Measurements from ENCODE around the gene TMEM132E. TPM values are rescaled to one million over a fixed set of nuclear protein-coding genes. Genes with fewer than 3 reads are reported as not detected.
A peak's percentile ranks its signal among the peaks of the same experiment; 100 is the strongest.

TMEM132E gene
- total RNA-seq, 1 donor from 2014 or later, result not detected

GRCh38 chr17:34601416-34601815 lies 22.0 kb downstream of the TMEM132E start:
- no peak for DNase-seq (ENCODE audit: low read depth in 2 of 2)

GRCh38 chr17:34603974-34604373 lies 24.6 kb downstream of the TMEM132E start:
- no peak for DNase-seq (ENCODE audit: low read depth in 2 of 2)

GRCh38 chr17:34606763-34607162 lies 27.4 kb downstream of the TMEM132E start:
- no peak for DNase-seq (ENCODE audit: low read depth in 2 of 2)

- no peak for DNase-seq (ENCODE audit: low read depth in 2 of 2)
Measured at GRCh38 chr17:34607917-34608316, 28.5 kb downstream of the TMEM132E start.

GRCh38 chr17:34609210-34609609 lies 29.8 kb downstream of the TMEM132E start:
- no peak for DNase-seq (ENCODE audit: low read depth in 2 of 2)

GRCh38 chr17:34610039-34610438 lies 30.7 kb downstream of the TMEM132E start:
- no peak for DNase-seq (ENCODE audit: low read depth in 2 of 2)

- no peak for DNase-seq (ENCODE audit: low read depth in 2 of 2)
Measured at GRCh38 chr17:34610506-34610905, 31.1 kb downstream of the TMEM132E start.

- no peak for DNase-seq (ENCODE audit: low read depth in 2 of 2)
Measured at GRCh38 chr17:34613064-34614019, 34.0 kb downstream of the TMEM132E start.

GRCh38 chr17:34614698-34615097 lies 35.3 kb downstream of the TMEM132E start:
- no peak for DNase-seq (ENCODE audit: low read depth in 2 of 2)

- DNase-seq (ENCODE audit: low read depth in 2 of 2), result no peak
Measured at GRCh38 chr17:34615326-34615725, 35.9 kb downstream of the TMEM132E start.

- DNase-seq (ENCODE audit: low read depth in 2 of 2), result no peak
Measured at GRCh38 chr17:34616148-34616547, 36.8 kb downstream of the TMEM132E start.

GRCh38 chr17:34617398-34617797 lies 38.0 kb downstream of the TMEM132E start:
- no peak for DNase-seq (ENCODE audit: low read depth in 2 of 2)

- DNase-seq (ENCODE audit: low read depth in 2 of 2), result no peak
Measured at GRCh38 chr17:34619687-34620217, 40.4 kb downstream of the TMEM132E start.

GRCh38 chr17:34620458-34620857 lies 41.1 kb downstream of the TMEM132E start:
- DNase-seq (ENCODE audit: low read depth in 2 of 2), result no peak

GRCh38 chr17:34622862-34623623 lies 43.7 kb downstream of the TMEM132E start:
- no peak for DNase-seq (ENCODE audit: low read depth in 2 of 2)

- DNase-seq (ENCODE audit: low read depth in 2 of 2), result no peak
Measured at GRCh38 chr17:34623856-34624766, 44.7 kb downstream of the TMEM132E start.

GRCh38 chr17:34624767-34625383 lies 45.5 kb downstream of the TMEM132E start:
- no peak for DNase-seq (ENCODE audit: low read depth in 2 of 2)

GRCh38 chr17:34626121-34626681 lies 46.8 kb downstream of the TMEM132E start:
- peak in 1 of 2 donors; percentile 5 for DNase-seq (ENCODE audit: low read depth in 2 of 2)

GRCh38 chr17:34628879-34629278 lies 49.5 kb downstream of the TMEM132E start:
- no peak for DNase-seq (ENCODE audit: low read depth in 2 of 2)

GRCh38 chr17:34633351-34633750 lies 54.0 kb downstream of the TMEM132E start:
- no peak for DNase-seq (ENCODE audit: low read depth in 2 of 2)

All from lung microvascular endothelial cell (primary cell).